Endometrial microvascular endothelial cells (primary cell): ENCODE measurements around the gene TRNAU1AP. TPM values are rescaled to one million over a fixed set of nuclear protein-coding genes. Genes with fewer than 3 reads are reported as not detected.
"Not testable (repeated sequence)": the region's sequence is repeated elsewhere in the genome, so short reads cannot be mapped to it uniquely, and the experiment has no call there.

Experiments
- in situ Hi-C: cut with HindIII; loops from 2 replicates; pipeline ENCODE4 v1.10.0; 2017; ENCODE audit warnings: low sequenced_read_pairs, low pct_unique_long_range_greater_than_20kb; ENCODE audit errors: inconsistent ontology term
- total RNA-seq: library from RNA; depleted of rRNA; stranded (reverse); fragments of >200 nt; gene quantifications from one replicate; pipeline ENCODE4 v1.2.3, GENCODE V29; 2015; ENCODE audit errors: inconsistent ontology term

TRNAU1AP gene
- total RNA-seq, 1 donor from 2014 or later = 40.3 TPM

DNA sequence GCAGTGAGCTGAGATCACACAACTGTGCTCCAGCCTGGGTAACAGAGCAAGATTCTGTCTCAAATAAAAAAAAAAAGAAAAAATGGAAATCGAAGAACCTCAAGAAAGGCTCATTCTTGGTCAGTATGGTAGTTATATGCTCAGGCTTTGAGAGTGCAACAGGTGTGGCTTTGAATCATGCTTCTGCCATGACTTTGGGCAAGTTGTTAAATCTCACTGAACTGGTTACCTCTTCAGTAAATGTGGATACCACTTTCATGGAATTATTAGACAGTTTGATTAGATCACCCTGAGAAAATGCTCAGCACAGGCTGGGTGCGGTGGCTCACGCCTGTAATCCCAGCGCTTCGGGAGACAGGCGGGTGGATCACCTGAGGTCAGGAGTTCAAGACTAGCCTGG is 12.8 kb downstream of the TRNAU1AP start:
- in situ Hi-C loops = no loop called here

DNA sequence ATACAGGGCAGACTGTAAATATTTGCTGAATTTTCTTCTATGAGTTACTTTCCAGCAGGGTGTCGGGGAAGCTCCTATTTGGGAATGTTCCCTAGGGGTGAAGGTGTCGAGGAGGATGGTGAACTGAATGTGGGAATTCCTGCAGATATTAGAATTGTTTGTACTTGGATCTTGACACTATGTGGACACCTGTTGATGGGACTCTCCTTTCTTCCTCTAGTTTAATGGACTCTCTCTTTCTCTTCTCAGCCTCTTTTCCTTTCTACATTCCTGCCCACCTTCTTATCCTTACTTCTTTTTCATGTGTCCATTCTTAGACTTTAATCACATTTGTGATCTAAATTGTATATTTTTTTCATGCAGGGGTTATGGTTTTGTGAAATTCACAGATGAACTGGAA is 14.0 kb downstream of the TRNAU1AP start:
- in situ Hi-C loops = no loop called here

DNA sequence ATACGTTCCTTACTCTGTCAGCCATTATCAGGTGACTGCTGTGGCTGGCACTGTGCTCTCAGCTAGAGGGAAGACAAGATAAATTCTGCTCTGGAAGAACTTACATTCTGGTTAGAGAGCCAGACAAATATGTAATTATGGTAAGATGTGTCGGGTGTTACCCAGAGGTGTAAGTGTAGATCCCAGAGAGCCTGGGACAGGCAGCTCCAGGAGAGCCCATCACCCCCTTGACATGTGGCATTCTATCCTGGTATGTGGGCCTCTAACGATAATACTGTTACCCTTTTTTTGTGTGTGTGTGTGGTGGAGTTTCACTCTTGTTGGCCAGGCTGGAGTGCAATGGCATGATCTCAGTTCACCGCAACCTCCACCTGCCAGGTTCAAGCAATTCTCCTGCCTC is 19.0 kb downstream of the TRNAU1AP start:
- in situ Hi-C loops = no loop called here

DNA sequence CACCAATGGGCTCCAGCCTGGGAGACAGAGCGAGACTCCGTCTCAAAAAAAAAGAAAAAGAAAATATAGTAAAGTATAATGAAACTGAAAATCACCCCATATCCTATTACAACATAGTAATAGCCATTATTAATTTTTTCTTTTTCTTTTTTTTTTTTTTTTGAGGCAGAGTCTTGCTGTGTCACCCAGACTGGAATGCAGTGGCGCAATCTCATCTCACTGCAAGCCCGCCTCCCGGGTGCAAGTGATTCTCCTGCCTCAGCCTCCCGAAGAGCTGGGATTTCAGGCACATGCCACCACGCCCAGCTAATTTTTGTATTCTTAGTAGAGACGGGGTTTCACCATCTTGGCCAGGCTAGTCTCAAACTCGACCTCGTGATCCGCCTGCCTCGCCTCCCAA is 20.0 kb downstream of the TRNAU1AP start:
- in situ Hi-C loops = not testable (repeated sequence)

DNA sequence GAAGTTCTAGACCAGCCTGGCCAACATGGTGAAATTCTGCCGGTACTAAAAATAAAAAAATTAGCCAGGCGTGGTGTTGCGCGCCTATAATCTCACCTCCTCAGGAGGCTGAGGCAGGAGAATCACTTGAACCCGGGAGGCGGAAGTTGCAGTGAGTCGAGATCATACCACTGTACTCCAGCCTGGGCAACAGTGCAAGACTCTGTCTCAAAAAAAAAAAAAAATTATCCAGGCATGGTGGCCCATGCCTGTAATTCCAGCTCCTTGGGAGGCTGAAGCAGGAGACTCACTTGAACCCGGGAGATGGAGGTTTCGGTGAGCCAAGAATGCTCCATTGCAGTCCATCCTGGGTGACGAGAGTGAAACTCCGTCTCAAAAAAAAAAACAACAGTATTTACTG is 20.7 kb downstream of the TRNAU1AP start:
- in situ Hi-C loops = no loop called here

DNA sequence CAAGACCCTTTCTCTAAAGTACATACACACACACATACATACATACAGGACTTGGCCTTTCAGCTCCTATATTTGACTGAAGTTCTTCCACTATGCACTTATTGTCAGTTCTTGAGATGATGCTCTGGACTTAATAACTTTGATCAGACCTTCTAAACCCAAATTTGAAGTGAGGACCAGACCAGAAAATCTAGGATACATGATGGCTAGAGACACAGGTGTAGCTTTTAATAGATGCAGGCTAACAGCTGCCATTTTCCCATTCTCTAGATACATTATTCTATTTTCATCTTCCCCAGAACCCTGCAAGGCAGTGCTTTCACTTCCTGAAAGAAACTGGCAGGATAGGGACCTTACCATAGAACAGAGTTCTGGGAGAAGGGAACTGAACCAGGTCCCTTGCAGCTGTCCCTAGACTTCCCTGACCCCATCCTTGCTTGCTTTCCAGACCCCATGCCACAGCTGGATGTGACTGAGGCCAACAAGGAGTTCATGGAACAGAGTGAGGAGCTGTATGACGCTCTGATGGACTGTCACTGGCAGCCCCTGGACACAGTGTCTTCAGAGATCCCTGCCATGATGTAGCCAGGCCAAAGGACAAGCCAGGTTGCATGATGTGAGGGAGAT is 24.3 kb downstream of the TRNAU1AP start:
- in situ Hi-C loops = no loop called here

DNA sequence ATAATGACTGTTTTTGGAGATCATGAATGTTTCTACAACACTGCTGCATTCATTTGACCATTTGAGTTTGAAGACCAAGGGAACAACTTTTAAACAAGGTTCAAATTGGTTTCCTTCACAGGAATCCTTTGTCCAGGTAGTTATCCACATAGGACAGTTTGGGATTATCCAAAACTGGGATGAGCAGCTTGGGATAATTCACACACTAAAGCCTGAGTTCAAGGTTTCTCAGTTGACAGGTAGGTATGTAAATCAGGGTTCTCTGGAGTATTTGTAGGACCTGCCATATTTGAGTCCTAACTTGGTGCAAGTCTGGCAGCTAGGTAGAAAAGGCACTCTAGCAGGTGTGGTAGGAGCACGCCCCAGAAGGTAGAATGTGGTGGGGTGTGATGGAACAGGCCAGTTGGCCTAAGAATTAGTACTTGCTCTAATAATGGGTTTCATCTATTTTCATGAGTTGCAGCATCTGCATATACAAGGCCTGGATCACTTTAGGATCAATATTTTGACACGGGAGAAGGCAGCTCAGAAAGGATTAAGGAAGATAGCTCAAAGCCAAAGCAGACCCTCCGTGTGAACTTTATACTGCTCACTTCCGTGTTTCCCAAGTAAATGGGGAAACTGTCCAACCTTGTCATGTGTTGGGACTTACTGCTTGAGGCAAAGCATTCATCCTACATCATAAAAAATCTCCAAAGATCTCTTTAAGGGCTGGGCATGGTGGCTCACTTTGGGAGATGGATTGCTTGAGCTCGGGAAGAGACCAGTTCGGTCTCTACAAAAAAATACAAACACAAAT is 25.1 kb downstream of the TRNAU1AP start:
- in situ Hi-C loops = no loop called here

DNA sequence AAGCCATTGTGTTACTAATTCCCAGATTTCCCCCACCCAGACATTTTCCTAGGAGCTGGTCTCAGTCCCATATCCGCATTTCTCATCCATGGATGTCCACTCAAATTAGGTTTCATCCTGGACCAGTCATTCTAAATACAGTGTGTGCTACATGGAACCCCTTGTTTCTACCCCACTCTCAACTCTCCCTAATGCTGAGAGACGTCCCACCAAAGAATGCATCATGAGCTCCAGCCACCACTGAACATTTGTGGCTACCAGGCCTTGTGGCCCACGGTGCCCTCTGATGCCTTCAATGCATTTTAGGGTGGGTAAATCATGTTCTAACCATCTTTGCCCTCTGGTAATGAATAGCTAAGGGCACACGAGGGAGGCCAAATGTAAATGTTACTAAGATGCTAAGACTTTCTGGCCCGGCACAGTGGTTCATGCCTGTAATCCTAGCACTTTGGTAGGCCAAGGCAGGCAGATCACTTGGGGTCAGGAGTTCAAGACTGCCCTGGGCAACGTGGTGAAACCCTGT is 25.9 kb downstream of the TRNAU1AP start:
- in situ Hi-C loops = no loop called here

DNA sequence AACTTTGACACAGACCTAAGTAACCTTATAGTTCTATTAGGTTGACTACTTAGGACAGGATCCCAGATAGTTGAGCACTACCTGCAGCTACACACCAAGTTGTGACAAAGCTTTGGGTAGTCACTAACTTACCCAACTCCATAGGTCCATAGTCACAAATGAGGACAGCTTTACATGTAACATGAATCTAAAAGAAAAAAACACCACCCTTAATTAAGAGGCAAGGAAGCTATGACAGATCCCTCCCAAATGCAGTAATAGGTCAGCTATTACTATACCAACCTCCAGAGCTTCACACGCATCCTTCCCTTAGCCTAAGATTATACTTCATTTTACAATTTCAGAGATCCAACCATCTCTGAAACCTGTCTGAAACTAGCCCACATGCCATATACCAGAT is 26.5 kb downstream of the TRNAU1AP start:
- in situ Hi-C loops = no loop called here

DNA sequence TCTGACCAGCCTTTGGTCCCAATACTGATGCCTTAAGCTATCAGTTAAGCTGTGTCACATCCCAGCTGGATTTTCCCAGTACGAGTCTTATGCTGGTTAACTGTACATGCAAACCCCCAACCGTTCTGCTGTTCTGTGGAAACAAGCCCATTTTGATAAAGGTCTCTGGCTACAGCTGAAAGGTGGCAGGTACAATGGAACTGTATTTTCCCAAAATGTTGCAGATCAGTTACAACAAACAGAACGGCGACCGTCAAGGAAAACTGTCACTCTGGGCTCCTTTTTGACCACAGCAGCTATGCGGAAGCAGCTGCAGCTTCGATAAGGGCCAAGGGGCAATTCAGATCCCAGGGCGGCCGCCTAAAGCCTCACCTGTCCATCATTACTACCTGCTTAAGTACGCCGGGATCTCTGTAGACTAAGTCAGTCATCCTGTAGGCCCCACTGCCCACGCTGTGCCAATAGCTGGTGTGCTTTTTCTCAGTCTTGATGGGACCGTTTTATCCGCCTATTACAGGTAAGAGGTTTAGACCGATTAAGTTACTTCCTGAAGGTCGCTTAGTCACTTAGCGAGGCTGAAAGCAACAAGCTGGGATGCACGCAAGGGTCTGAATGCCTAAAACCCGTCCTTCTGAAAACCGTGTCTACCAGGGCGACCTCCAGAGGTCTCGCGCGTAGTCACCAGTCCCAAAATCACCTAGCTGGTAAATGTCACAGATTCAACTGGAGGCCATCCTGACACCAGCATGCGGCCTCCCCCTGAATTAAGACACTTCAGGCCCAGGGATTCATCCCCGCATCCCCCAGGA is 28.0 kb downstream of the TRNAU1AP start:
- in situ Hi-C loops = no loop called here

DNA sequence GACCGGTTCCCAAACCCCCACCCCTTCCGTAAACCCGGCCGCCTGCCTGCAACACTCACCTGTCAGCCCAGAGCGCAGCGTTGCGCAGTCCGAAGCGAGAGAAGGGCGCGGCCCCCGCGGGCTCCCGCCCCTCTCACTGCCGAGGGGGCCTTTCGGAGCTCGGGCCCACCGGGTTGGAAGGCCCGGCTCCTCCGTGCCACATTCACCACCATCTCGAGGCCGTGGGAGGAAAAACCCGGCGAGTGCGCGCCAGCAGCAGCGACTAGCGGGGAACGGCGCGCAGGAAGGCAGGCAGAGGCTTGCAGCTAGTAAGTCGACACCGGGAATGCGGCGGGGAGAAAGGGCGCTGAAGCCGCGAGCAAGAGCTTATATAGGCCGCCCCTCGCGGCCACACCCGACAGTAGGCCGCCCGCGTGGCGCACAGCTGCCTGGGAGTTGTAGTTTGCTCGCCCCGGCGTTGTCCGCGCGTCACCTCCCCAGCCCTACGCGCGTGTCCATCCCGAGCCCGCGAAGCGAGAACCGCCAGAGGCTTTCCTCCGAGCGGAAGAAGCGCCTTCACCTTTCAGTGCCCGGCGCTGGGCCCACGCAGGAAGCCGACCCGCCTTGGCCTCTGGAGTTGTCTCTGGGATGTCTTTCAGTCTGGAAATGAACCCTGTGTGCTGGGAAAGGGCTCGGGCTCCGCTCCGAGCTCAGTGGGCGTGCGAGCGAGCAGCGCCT is 28.8 kb downstream of the TRNAU1AP start:
- in situ Hi-C loops = no loop called here

DNA sequence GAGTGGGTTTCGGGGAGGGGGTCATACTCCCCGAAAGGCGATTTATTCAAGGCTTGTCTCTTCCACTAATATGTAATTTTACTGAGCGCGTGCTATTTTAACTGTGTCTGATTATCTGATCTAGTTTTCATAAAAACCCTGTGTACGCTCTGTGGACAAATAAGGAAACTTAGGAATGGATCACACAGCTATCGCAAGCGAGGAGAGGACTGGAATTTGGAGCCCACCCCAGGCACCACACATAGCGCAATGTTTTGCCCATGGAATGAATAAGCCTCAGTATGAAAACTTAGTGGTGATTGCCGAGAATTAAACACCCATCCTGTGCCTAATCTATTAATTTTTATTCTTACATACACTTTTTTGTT is 29.3 kb downstream of the TRNAU1AP start:
- in situ Hi-C loops = no loop called here

DNA sequence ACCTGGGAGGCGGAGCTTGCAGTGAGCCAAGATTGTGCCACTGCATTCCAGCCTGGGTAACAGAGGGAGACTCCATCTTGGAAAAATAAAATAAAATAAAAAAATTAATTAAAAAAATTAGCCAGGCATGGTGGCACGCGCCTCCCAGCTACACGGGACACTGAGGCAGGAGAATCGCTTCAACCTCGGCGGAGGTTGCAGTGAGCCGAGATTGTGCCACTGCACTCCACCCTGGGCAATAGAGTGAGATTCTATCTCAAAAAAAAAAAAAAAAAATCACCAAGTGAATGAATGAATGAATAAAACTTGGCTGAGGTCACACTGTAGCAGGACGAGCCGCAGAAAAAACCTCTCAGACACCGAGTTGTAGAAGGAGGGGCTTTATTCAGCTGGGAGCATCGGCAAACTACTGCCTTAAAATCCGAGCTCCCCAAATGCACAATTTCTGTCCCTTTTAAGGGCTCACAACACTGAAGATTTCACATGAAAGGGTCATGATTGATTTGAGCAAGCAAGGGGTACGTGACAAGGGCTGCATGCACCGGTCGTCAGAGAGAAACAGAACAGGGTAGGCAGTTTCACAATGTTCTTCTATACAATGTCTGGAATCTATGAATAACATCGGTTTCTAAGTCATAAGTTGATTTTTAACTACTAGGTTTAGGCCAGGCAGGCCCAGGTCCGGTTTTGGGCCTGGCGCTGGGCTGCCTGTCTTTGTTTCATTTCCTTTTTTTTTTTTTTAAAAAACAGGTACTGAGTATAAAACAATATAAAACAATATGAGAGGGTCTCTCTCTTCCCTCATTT is 33.9 kb downstream of the TRNAU1AP start:
- in situ Hi-C loops = not testable (repeated sequence)

DNA sequence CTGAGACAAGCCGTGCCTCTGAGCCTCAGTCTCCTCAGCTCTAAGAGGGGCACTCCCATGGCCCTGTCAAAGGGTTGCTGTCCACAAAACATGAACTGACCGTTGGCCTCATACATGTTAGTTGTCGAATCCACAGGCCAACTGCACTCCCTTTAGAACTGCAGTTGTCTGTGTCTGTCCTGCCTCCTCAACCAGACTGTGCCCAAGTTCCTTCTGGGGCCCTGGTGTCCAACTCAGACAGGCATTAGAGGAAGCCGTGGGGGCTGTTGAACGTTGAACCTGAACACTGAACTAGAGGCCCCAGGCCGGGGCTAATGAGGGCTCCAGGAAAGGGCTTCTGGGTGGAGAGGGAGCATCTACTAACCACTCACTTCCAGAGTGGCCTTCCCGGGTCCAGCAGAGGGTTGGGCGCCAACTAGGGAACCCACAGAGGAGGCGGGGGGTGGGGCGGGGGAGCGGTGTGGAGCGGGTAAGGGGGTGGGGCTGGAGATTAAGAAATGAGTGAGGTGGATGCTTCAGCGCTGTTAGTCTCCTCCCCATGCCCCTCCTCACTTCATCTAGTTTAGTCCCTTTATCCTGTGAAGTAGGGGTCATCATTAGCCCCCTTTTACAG is 38.9 kb downstream of the TRNAU1AP start, which contains the start of gene RAB42:
RAB42 (plus strand) TSS at position 558 of the 613 bp plus-strand sequence. CDS start 247 bp downstream, outside the sequence.
- in situ Hi-C loops = no loop called here

DNA sequence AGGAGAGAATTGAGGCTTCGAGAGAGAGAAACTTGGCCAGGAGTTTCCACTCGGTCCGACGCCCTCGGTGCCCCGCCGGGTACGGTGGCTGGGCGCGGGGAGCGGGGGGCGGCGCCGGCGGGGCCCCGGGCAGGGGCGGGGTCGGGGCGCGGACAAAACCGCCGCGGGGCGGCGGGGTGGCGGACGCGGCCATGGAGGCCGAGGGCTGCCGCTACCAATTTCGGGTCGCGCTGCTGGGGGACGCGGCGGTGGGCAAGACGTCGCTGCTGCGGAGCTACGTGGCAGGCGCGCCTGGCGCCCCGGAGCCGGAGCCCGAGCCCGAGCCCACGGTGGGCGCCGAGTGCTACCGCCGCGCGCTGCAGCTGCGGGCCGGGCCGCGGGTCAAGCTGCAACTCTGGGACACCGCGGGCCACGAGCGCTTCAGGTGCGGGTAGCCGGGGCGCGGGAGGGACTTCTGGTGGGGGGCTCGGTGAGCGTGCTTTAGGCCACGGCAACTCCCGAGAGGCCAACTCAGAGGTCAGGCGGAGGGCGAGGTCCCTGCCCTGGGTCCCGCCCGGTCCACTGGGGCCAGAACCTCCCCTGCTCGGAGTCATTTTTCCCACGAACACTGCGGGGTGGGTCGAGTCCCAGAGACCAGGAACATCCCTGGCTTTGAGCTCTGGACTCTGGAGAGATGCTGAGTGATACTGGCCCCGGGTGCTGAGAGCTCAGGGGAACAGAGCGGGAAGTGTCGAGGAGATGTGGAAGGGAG is 39.6 kb downstream of the TRNAU1AP start:
- in situ Hi-C loops = no loop called here

DNA sequence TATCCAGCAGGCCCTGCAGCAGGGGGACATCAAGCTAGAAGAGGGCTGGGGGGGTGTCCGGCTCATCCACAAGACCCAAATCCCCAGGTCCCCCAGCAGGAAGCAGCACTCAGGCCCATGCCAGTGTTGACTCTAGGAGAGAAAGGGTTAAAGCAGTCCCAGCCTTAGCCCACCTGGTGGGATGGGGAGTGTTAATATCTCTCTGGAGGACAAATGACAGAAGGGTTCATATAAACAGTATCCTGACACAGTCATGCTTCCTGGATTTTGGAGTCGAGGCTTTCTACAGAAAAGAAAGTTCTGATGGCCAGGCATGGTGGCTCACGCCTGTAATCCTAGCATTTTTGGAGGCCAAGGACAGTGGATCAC is 41.1 kb downstream of the TRNAU1AP start:
- in situ Hi-C loops = not testable (repeated sequence)
